MCF 10A (cell line): ENCODE results near the gene RBBP6. TPM values are rescaled to one million over a fixed set of nuclear protein-coding genes. Genes with fewer than 3 reads are reported as not detected.
"Not testable (repeated sequence)": the region's sequence is repeated elsewhere in the genome, so short reads cannot be mapped to it uniquely, and the experiment has no call there.

Experiments used
- BruUV-seq: library from RNA; stranded (reverse); fragments of 400-500 nt; replicated peaks from 2 replicates; lab custom pipeline; 2021; lab: Mats Ljungman, UMichigan
- CTCF ChIA-PET: fragments of 300-600 bp; sonication (Branson Sonifier 250); formaldehyde crosslinking; extraction: SDS; loops from one replicate; lab custom pipeline; 2021; ENCODE audit warnings: antibody characterized with exemption, inconsistent platforms; lab: Yijun Ruan, JAX
- POLR2A ChIA-PET: fragments of 300-600, 350-650 bp; sonication (Branson Sonifier 250); formaldehyde crosslinking; extraction: SDS; loops from one replicate; lab custom pipeline; 2020; ENCODE audit warnings: antibody characterized with exemption, inconsistent platforms; lab: Yijun Ruan, JAX
- DNase-seq: peaks from one replicate; pipeline ENCODE4 v3.0.0-alpha.2; 2018; ENCODE audit not compliant: unreplicated experiment
- H3K27ac Mint-ChIP-seq: one replicate; pipeline ENCODE4 v1.8.0; 2022; ENCODE audit warnings: mild to moderate bottlenecking, low read depth, mixed read lengths; ENCODE audit not compliant: unreplicated experiment
- H3K27me3 Mint-ChIP-seq: one replicate; pipeline ENCODE4 v1.8.0; 2022; ENCODE audit warnings: mixed read lengths; ENCODE audit not compliant: insufficient read depth, unreplicated experiment
- H3K36me3 Mint-ChIP-seq: one replicate; pipeline ENCODE4 v1.8.0; 2022; ENCODE audit warnings: mild to moderate bottlenecking, moderate library complexity, mixed read lengths; ENCODE audit not compliant: insufficient read depth, unreplicated experiment
- H3K4me1 Mint-ChIP-seq: one replicate; pipeline ENCODE4 v1.8.0; 2022; ENCODE audit warnings: mixed read lengths; ENCODE audit not compliant: insufficient read depth, unreplicated experiment
- H3K4me3 Mint-ChIP-seq: one replicate; pipeline ENCODE4 v1.8.0; 2022; ENCODE audit warnings: mild to moderate bottlenecking, moderate library complexity, mixed read lengths; ENCODE audit not compliant: unreplicated experiment
- H3K9me3 Mint-ChIP-seq: one replicate; pipeline ENCODE4 v1.8.0; 2022; ENCODE audit warnings: mixed read lengths; ENCODE audit not compliant: unreplicated experiment
- CTCF ChIP-seq: fragments of 200-600 bp; IDR thresholded peaks from one replicate; pipeline ENCODE4 v1.8.0; 2022; ENCODE audit warnings: antibody characterized with exemption, mild to moderate bottlenecking; ENCODE audit not compliant: unreplicated experiment
- intact Hi-C: fragments of 100-400 bp; cut with micrococcal nuclease; formaldehyde crosslinking; loops from 2 replicates; pipeline ENCODE4 v1.14.1; 2022
- total RNA-seq: library from RNA; stranded (reverse); gene quantifications from 2 replicates; pipeline ENCODE4 v1.2.3, GENCODE V29; 2022

Gene RBBP6
- total RNA-seq, 1 experiment from 2014 or later = 50.1 TPM

- H3K4me1 Mint-ChIP-seq = peaks cover 19% of the 10 kb centered on the region
- H3K36me3 Mint-ChIP-seq = peaks cover 5% of the 10 kb centered on the region
- TF ChIP-seq CTCF = no peak
- intact Hi-C loops = no loop called here
- BruUV-seq = no TSS peak
- CTCF ChIA-PET = interaction anchor here (0.6 to 16.9 kb wide), 7 partner anchors 11 to 1985 kb away, joined by 3 to 508 read pairs (median 5); no protein-coding TSS in a partner anchor
- DNase-seq = peak; percentile 81
- H3K9me3 Mint-ChIP-seq = peaks cover 10% of the 10 kb centered on the region
- POLR2A ChIA-PET = no interaction called here
- no peaks in the 10 kb centered on the region for H3K27me3 Mint-ChIP-seq
- H3K27ac Mint-ChIP-seq = peak overlapping the region; percentile 75
- H3K4me3 Mint-ChIP-seq = peak overlapping the region; percentile 28
These were observed 45.5 kb upstream of the RBBP6 start for GRCh38 chr16:24493821-24494220.

GRCh38 chr16:24495207-24495606 lies 44.2 kb upstream of the RBBP6 start:
- DNase-seq, BruUV-seq, H3K9me3 Mint-ChIP-seq, H3K27ac Mint-ChIP-seq, H3K4me3 Mint-ChIP-seq, H3K36me3 Mint-ChIP-seq, POLR2A ChIA-PET, H3K27me3 Mint-ChIP-seq, intact Hi-C loops: not testable (repeated sequence)
- H3K4me1 Mint-ChIP-seq = peaks cover 19% of the 10 kb centered on the region
- CTCF ChIA-PET = interaction anchor here (0.6 to 16.9 kb wide), 9 partner anchors 10 to 482 kb away, joined by 3 to 508 read pairs (median 4); no protein-coding TSS in a partner anchor

GRCh38 chr16:24497440-24497839 lies 41.9 kb upstream of the RBBP6 start:
- Mint-ChIP-seq H3K9me3 (no peaks in the 10 kb centered on the region), H3K27me3 (no peaks in the 10 kb centered on the region), H3K4me3 (no peak overlapping the region), H3K36me3 (no peaks in the 10 kb centered on the region), H3K4me1 (peaks cover 14% of the 10 kb centered on the region), H3K27ac (no peak overlapping the region)
- intact Hi-C loops = no loop called here
- no TSS peak for BruUV-seq
- ChIA-PET CTCF (interaction anchor here (0.6 to 16.9 kb wide), 15 partner anchors 8 to 465 kb away, joined by 3 to 508 read pairs (median 3); partner anchors contain the start of gene CACNG3), POLR2A (no interaction called here)
- TF ChIP-seq CTCF = no peak
- peak; percentile 62 for DNase-seq

- no peaks in the 10 kb centered on the region for H3K9me3 Mint-ChIP-seq
- intact Hi-C loops = loop anchor here (1.0 kb wide), 4 partner anchors 90 to 454 kb away; no protein-coding TSS in a partner anchor
- no peaks in the 10 kb centered on the region for H3K36me3 Mint-ChIP-seq
- no peak overlapping the region for H3K27ac Mint-ChIP-seq
- peak; percentile 73 for TF ChIP-seq CTCF
- CTCF ChIA-PET = interaction anchor here (0.6 to 16.9 kb wide), 35 partner anchors 8 to 1215 kb away, joined by 3 to 508 read pairs (median 4); no protein-coding TSS in a partner anchor
- DNase-seq = peak; percentile 66
- H3K4me1 Mint-ChIP-seq = peaks cover 7% of the 10 kb centered on the region
- no peak overlapping the region for H3K4me3 Mint-ChIP-seq
- no TSS peak for BruUV-seq
- H3K27me3 Mint-ChIP-seq = no peaks in the 10 kb centered on the region
- POLR2A ChIA-PET = no interaction called here
These were observed 40.1 kb upstream of the RBBP6 start for GRCh38 chr16:24499193-24499814.
